B cell (primary cell): Measurements from ENCODE around the gene NDST1. TPM values are rescaled to one million over a fixed set of nuclear protein-coding genes. Genes with fewer than 3 reads are reported as not detected.

Source experiments
- ATAC-seq: fragments of 200-7000 bp; cut with Tn5 transposase; one replicate; pipeline ENCODE4 v1.10.0; 2021; ENCODE audit warnings: low read depth, mild to moderate bottlenecking, moderate number of reproducible peaks, moderate library complexity
- CTCF ChIA-PET: fragments of 350-600 bp; sonication (Branson Sonifier 250); formaldehyde crosslinking; loops from one replicate; lab custom pipeline; 2021; ENCODE audit warnings: antibody characterized with exemption, inconsistent platforms; lab: Charles Lee
- POLR2A ChIA-PET: fragments of 350-600 bp; sonication (Branson Sonifier 250); formaldehyde crosslinking; loops from one replicate; lab custom pipeline; 2021; ENCODE audit warnings: antibody characterized with exemption; lab: Charles Lee
- DNase-seq: peaks from one replicate; pipeline ENCODE4 v3.0.0; 2013
- H2AFZ ChIP-seq: 2 replicates; pipeline ENCODE4 v1.6.1; 2012; ENCODE audit warnings: mild to moderate bottlenecking, low read depth, low read length; ENCODE audit not compliant: insufficient read depth, poor library complexity, severe bottlenecking
- H3K27ac ChIP-seq, 2 donors: 1 replicate in 1 of 2; 2 replicates in 1 of 2; pipeline ENCODE4 v1.5.1; 2012 to 2013; ENCODE audit warnings: low read length in 2 of 2, mild to moderate bottlenecking in 2 of 2, moderate library complexity in 1 of 2
- H3K27me3 ChIP-seq, 4 experiments: fragments of 200-600 bp in 1 of 4; sonication (generic) in 1 of 4; replicated peaks in 1 of 4; 1 replicate in 2 of 4; 2 replicates in 2 of 4; pipeline versions ENCODE4 v1.6.1 to v1.7.0; 2013 to 2016; ENCODE audit warnings: low read length in 3 of 4, mild to moderate bottlenecking in 2 of 4, mixed read lengths in 1 of 4, moderate library complexity in 1 of 4; ENCODE audit not compliant: insufficient read depth in 4 of 4, control insufficient read depth in 3 of 4; ENCODE audit errors: control extremely low read depth in 1 of 4
- H3K36me3 ChIP-seq, 2 experiments: replicated peaks in 1 of 2; 1 replicate in 1 of 2; 2 replicates in 1 of 2; pipeline versions ENCODE4 v1.6.1 to v1.7.1; 2013; ENCODE audit warnings: low read length in 1 of 2; ENCODE audit not compliant: insufficient read depth in 2 of 2, control insufficient read depth in 1 of 2; ENCODE audit errors: control extremely low read depth in 1 of 2, extremely low read depth in 1 of 2
- H3K4me1 ChIP-seq, 2 donors: fragments of 200-600 bp in 1 of 2; sonication (generic) in 1 of 2; 1 replicate in 1 of 2; 2 replicates in 1 of 2; pipeline versions ENCODE4 v1.5.1 to v1.6.1; 2013 to 2017; ENCODE audit warnings: low read length in 2 of 2; ENCODE audit not compliant: control insufficient read depth in 2 of 2, insufficient read depth in 2 of 2
- H3K4me2 ChIP-seq: replicated peaks from 2 replicates; pipeline ENCODE3; 2012; ENCODE audit warnings: mild to moderate bottlenecking, low read depth, low read length; ENCODE audit not compliant: poor library complexity, severe bottlenecking
- H3K4me3 ChIP-seq, 5 experiments: fragments of 200-600 bp in 1 of 5; sonication (generic) in 1 of 5; 1 replicate in 3 of 5; 2 replicates in 2 of 5; pipeline versions ENCODE4 v1.5.1 to v1.7.0; 2011 to 2016; ENCODE audit warnings: low read length in 4 of 5, mild to moderate bottlenecking in 4 of 5, low read depth in 2 of 5, control low read depth in 1 of 5, moderate library complexity in 1 of 5; ENCODE audit not compliant: insufficient read depth in 1 of 5; ENCODE audit errors: control extremely low read depth in 1 of 5, extremely low read depth in 1 of 5
- H3K79me2 ChIP-seq: fragments of 200-600 bp; sonication (generic); one replicate; pipeline ENCODE4 v1.6.0; 2016; ENCODE audit warnings: low read length; ENCODE audit not compliant: control insufficient read depth, insufficient read depth
- H3K9ac ChIP-seq: fragments of 200-600 bp; sonication (generic); 2 replicates; pipeline ENCODE4 v1.6.1; 2017; ENCODE audit warnings: mild to moderate bottlenecking, low read length, moderate library complexity
- H3K9me3 ChIP-seq, 3 donors: one replicate each; pipeline versions ENCODE4 v1.6.1 to v1.7.1; 2013; ENCODE audit warnings: low read length in 2 of 3; ENCODE audit not compliant: control insufficient read depth in 2 of 3, insufficient read depth in 1 of 3; ENCODE audit errors: control extremely low read depth in 1 of 3
- H4K20me1 ChIP-seq: 2 replicates; pipeline ENCODE4 v1.6.0; 2012; ENCODE audit warnings: mild to moderate bottlenecking, low read length; ENCODE audit not compliant: insufficient read depth, control insufficient read depth, poor library complexity, severe bottlenecking
- H3K27ac Mint-ChIP-seq: one replicate; pipeline ENCODE4 v1.8.0; 2021; ENCODE audit warnings: mixed read lengths
- H3K27me3 Mint-ChIP-seq: one replicate; pipeline ENCODE4 v1.8.0; 2021; ENCODE audit warnings: mixed read lengths
- H3K4me1 Mint-ChIP-seq: one replicate; pipeline ENCODE4 v1.8.0; 2021; ENCODE audit warnings: mixed read lengths
- H3K4me3 Mint-ChIP-seq: one replicate; pipeline ENCODE4 v1.8.0; 2021; ENCODE audit warnings: mixed read lengths
- H3K9me3 Mint-ChIP-seq: one replicate; pipeline ENCODE4 v1.8.0; 2022; ENCODE audit warnings: mixed read lengths; ENCODE audit not compliant: insufficient read depth
- EZH2 ChIP-seq: IDR thresholded peaks from 2 replicates; pipeline ENCODE4 v1.6.1; 2012; ENCODE audit warnings: borderline replicate concordance, low read depth, mild to moderate bottlenecking, moderate library complexity, low read length; ENCODE audit not compliant: insufficient read depth, poor library complexity, severe bottlenecking
- WGBS: methylation state at CpG from one replicate; pipeline ENCODE4 v1.1.5; 2013; ENCODE audit warnings: missing lambda C conversion rate; ENCODE audit not compliant: insufficient coverage; 5-methylcytosine and 5-hydroxymethylcytosine counted together
- intact Hi-C: fragments of 100-400 bp; cut with micrococcal nuclease; formaldehyde crosslinking; loops from one replicate; pipeline ENCODE4 v1.10.0; 2022
- polyA plus RNA-seq: library from polyadenylated mRNA; depleted of rRNA; stranded (reverse); fragments of >200 nt; gene quantifications from 2 replicates; pipeline ENCODE4 v1.2.3, GENCODE V29; 2012
- total RNA-seq, 2 donors: library from RNA; stranded (reverse); fragments of 120-200 nt in 1 of 2; gene quantifications; 1 replicate in 1 of 2; 2 replicates in 1 of 2; pipeline versions ENCODE4 v1.2.3 to v1.2.4, GENCODE V29; 2013 to 2022
- TF ChIP-seq, protein P1 (sequence below): fragments of 200-600 bp; IDR thresholded peaks from one replicate; pipeline ENCODE4 v1.8.0; 2022; ENCODE audit warnings: antibody characterized with exemption, mild to moderate bottlenecking

The NDST1 gene
- total and polyA plus RNA-seq, 2 donors (not counting 1 experiment from before 2014, with no cell fraction given) = 4.3 to 7.0 TPM

DNA sequence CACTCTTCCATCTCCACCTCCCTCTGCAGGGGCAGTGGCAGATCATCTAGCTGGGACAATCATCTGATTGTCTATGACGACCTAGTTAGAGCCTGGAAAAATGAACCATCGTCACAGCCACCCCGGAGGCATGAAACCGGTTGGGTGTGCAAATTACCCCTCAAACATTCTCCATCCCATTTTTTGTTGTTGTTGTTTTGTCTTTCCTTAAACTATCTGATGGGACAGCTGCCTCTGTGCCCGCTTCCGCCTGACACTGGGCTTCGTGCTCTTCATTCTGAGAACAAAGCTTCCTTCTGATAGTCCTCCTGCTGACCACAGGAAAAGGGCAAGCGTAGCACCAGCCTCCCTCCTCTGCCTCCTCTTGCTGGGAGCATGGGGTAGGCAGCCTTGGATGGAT, 7.0 kb upstream of the NDST1 start:
- Mint-ChIP-seq H3K4me3 (no peak overlapping the region), H3K9me3 (no peaks in the 10 kb centered on the region), H3K4me1 (peaks cover 12% of the 10 kb centered on the region), H3K27me3 (no peaks in the 10 kb centered on the region), H3K27ac (no peak overlapping the region)
- intact Hi-C loops = no loop called here
- Histone ChIP-seq H3K36me3 (no peaks in the 10 kb centered on the region), H3K27me3 (no peaks in the 10 kb centered on the region), H3K27ac (no peak overlapping the region), H3K4me2 (no peak overlapping the region), H3K9me3 (no peaks in the 10 kb centered on the region), H4K20me1 (no peaks in the 10 kb centered on the region), H3K4me3 (no peak overlapping the region), H2AFZ (no peak overlapping the region), H3K79me2 (peaks cover 23% of the 10 kb centered on the region), H3K9ac (no peak overlapping the region), H3K4me1 (peaks cover 7 to 11% of the 10 kb centered on the region in 2 donors)
- 100% methylated on average over 4 of the region's 8 CpGs for WGBS
- no peak for TF ChIP-seq EZH2
- TF ChIP-seq, protein P1, sequence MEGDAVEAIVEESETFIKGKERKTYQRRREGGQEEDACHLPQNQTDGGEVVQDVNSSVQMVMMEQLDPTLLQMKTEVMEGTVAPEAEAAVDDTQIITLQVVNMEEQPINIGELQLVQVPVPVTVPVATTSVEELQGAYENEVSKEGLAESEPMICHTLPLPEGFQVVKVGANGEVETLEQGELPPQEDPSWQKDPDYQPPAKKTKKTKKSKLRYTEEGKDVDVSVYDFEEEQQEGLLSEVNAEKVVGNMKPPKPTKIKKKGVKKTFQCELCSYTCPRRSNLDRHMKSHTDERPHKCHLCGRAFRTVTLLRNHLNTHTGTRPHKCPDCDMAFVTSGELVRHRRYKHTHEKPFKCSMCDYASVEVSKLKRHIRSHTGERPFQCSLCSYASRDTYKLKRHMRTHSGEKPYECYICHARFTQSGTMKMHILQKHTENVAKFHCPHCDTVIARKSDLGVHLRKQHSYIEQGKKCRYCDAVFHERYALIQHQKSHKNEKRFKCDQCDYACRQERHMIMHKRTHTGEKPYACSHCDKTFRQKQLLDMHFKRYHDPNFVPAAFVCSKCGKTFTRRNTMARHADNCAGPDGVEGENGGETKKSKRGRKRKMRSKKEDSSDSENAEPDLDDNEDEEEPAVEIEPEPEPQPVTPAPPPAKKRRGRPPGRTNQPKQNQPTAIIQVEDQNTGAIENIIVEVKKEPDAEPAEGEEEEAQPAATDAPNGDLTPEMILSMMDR = no peak
- DNase-seq (no peak), ATAC-seq (no peak)
- ChIA-PET CTCF (interaction anchor here (1.4 kb wide), 1 partner anchor 44 kb away, joined by 3 read pairs; no protein-coding TSS in a partner anchor), POLR2A (no interaction called here)

DNA sequence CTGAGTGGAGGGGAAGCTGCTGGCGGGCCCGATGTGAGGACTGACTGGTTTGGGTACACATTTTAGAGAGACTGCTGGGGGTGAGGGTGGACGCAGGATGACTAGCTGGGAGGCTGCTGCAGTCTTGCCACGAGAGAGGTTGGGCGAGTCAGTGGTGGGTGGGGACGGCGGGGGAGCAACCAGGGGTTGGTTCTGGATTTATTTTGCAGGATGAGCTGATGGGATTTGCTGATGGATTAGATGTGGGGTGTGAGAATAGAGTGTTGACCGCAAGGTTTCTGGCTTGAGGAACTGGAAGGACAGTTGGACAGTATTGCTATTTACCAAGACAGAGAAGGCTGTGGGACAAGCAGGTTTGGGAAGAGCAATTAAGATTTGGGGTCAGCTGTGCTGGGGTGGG, 5.8 kb upstream of the NDST1 start:
- H3K4me3 ChIP-seq = no peak overlapping the region
- H3K4me2 ChIP-seq = no peak overlapping the region
- DNase-seq = no peak
- no peaks in the 10 kb centered on the region for H3K27me3 ChIP-seq
- H3K27me3 Mint-ChIP-seq = no peaks in the 10 kb centered on the region
- no peaks in the 10 kb centered on the region for H3K9me3 ChIP-seq
- peaks cover 19% of the 10 kb centered on the region for H3K79me2 ChIP-seq
- intact Hi-C loops = no loop called here
- peaks cover 12% of the 10 kb centered on the region for H3K4me1 Mint-ChIP-seq
- H4K20me1 ChIP-seq = no peaks in the 10 kb centered on the region
- H2AFZ ChIP-seq = no peak overlapping the region
- TF ChIP-seq, protein P1 = no peak
- TF ChIP-seq EZH2 = no peak
- CTCF ChIA-PET = no interaction called here
- 97% methylated on average over 8 of the region's 8 CpGs for WGBS
- no peak for ATAC-seq
- no peaks in the 10 kb centered on the region for H3K36me3 ChIP-seq
- no peak overlapping the region for H3K4me3 Mint-ChIP-seq
- no peak overlapping the region for H3K27ac Mint-ChIP-seq
- H3K9ac ChIP-seq = no peak overlapping the region
- H3K27ac ChIP-seq = no peak overlapping the region
- POLR2A ChIA-PET = no interaction called here
- no peaks in the 10 kb centered on the region for H3K9me3 Mint-ChIP-seq
- peaks cover 7 to 11% of the 10 kb centered on the region in 2 donors for H3K4me1 ChIP-seq
